GM12878 (cell line): ENCODE data around the gene GRIN2A. TPM values are rescaled to one million over a fixed set of nuclear protein-coding genes. Genes with fewer than 3 reads are reported as not detected.

Experiments
- ATAC-seq: fragments of 200-7000 bp; cut with Tn5 transposase; 3 replicates; pipeline ENCODE4 v1.9.1; 2020; ENCODE audit warnings: mild to moderate bottlenecking, moderate library complexity
- BruUV-seq: library from RNA; stranded (reverse); fragments of 400-500 nt; replicated peaks from 2 replicates; lab custom pipeline; 2021; lab: Mats Ljungman, UMichigan
- CTCF ChIA-PET: fragments of 300-600 bp; sonication (Branson Sonifier 250); formaldehyde crosslinking; extraction: SDS; loops from one replicate; lab custom pipeline; 2021; ENCODE audit warnings: inconsistent platforms; lab: Yijun Ruan, JAX
- POLR2A ChIA-PET: fragments of 350-600 bp; formaldehyde crosslinking; extraction: SDS; loops from one replicate; lab custom pipeline; 2021; ENCODE audit warnings: inconsistent platforms; lab: Charles Lee
- RAD21 ChIA-PET: fragments of 300-600 bp; sonication (Branson Sonifier 250); formaldehyde crosslinking; loops from one replicate; lab custom pipeline; 2023; ENCODE audit warnings: antibody characterized with exemption; ENCODE audit not compliant: unreplicated experiment; lab: Charles Lee
- SMC1A ChIA-PET: fragments of 300-600 bp; sonication (Branson Sonifier 250); formaldehyde crosslinking; loops from one replicate; lab custom pipeline; 2023; ENCODE audit not compliant: unreplicated experiment, uncharacterized antibody; lab: Charles Lee
- DNase-seq: peaks from one replicate; pipeline ENCODE4 v3.0.0-alpha.2; 2011; ENCODE audit warnings: low read depth, low spot score
- FAIRE-seq: peaks from 3 replicates; lab custom pipeline; 2011; peaks lifted over from hg19 to GRCh38; lab: Jason Lieb, UNC
- H2AFZ ChIP-seq: 2 replicates; pipeline ENCODE4 v1.6.0; 2011; ENCODE audit warnings: low read depth, low read length, control low read depth; ENCODE audit not compliant: control insufficient read depth
- H3K27ac ChIP-seq: 2 replicates; pipeline ENCODE4 v1.5.1; 2011; ENCODE audit warnings: control low read depth; ENCODE audit not compliant: control insufficient read depth, insufficient read depth
- H3K27me3 ChIP-seq, 2 experiments: replicated peaks in 1 of 2; 2 replicates each; pipeline versions ENCODE4 v1.6.0 to v1.6.1; 2011; ENCODE audit warnings: low read length in 1 of 2; ENCODE audit not compliant: control insufficient read depth in 2 of 2, insufficient read depth in 2 of 2
- H3K36me3 ChIP-seq, 2 experiments: 2 replicates each; pipeline ENCODE4 v1.5.1; 2011; ENCODE audit warnings: low read length in 1 of 2; ENCODE audit not compliant: control insufficient read depth in 2 of 2, insufficient read depth in 2 of 2
- H3K4me1 ChIP-seq: 2 replicates; pipeline ENCODE4 v1.6.1; 2011; ENCODE audit warnings: mild to moderate bottlenecking, low read length, moderate library complexity, mixed read lengths; ENCODE audit not compliant: control insufficient read depth, insufficient read depth
- H3K4me2 ChIP-seq: 2 replicates; pipeline ENCODE4 v1.6.0; 2011; ENCODE audit warnings: control low read depth; ENCODE audit not compliant: control insufficient read depth, insufficient read depth
- H3K4me3 ChIP-seq: fragments of 200-600 bp; sonication (generic); 2 replicates; pipeline ENCODE4 v1.5.1; 2016
- H3K79me2 ChIP-seq: 2 replicates; pipeline ENCODE4 v1.6.0; 2011; ENCODE audit warnings: low read length; ENCODE audit not compliant: control insufficient read depth, insufficient read depth
- H3K9ac ChIP-seq: 2 replicates; pipeline ENCODE4 v1.8.0; 2011; ENCODE audit warnings: low read length, control low read depth, mixed read lengths; ENCODE audit not compliant: control insufficient read depth, insufficient read depth
- H3K9me3 ChIP-seq: replicated peaks from 3 replicates; pipeline ENCODE4 v1.5.1; 2011; ENCODE audit warnings: mild to moderate bottlenecking, low read length; ENCODE audit not compliant: control insufficient read depth, insufficient read depth
- H4K20me1 ChIP-seq: 2 replicates; pipeline ENCODE4 v1.6.0; 2011; ENCODE audit not compliant: control insufficient read depth, insufficient read depth
- ASH2L ChIP-seq: fragments of 300-600, 200-600 bp; sonication (generic); IDR thresholded peaks from 2 replicates; pipeline ENCODE4 v1.6.1; 2017; ENCODE audit warnings: low read depth, mild to moderate bottlenecking, borderline replicate concordance
- BCL11A ChIP-seq: IDR thresholded peaks from 2 replicates; pipeline ENCODE4 v1.6.1; 2011; ENCODE audit warnings: low read depth, low read length
- BCL3 ChIP-seq: IDR thresholded peaks from 2 replicates; pipeline ENCODE4 v1.6.1; 2011; ENCODE audit warnings: borderline replicate concordance, low read depth, mild to moderate bottlenecking, moderate library complexity, low read length; ENCODE audit not compliant: insufficient read depth, poor library complexity, severe bottlenecking
- CHD2 ChIP-seq: IDR thresholded peaks from 2 replicates; pipeline ENCODE4 v1.6.1; 2011; ENCODE audit warnings: low read depth, low read length, improper control_type of control experiment, borderline replicate concordance
- GABPA ChIP-seq: IDR thresholded peaks from 2 replicates; pipeline ENCODE4 v1.6.1; 2014; ENCODE audit warnings: antibody characterized with exemption, low read depth, mild to moderate bottlenecking, inconsistent platforms
- HDGF ChIP-seq: fragments of 450-650 bp; IDR thresholded peaks from 2 replicates; pipeline ENCODE4 v1.6.1; 2016; ENCODE audit warnings: antibody characterized with exemption
- LARP7 ChIP-seq: fragments of 450-650 bp; IDR thresholded peaks from 2 replicates; pipeline ENCODE4 v1.6.1; 2017; ENCODE audit warnings: mild to moderate bottlenecking
- NR2C2 ChIP-seq: IDR thresholded peaks from 2 replicates; pipeline ENCODE4 v1.6.1; 2011; ENCODE audit warnings: borderline replicate concordance, low read depth; ENCODE audit not compliant: control insufficient read depth, insufficient read length
- POLR2AphosphoS5 ChIP-seq: IDR thresholded peaks from 2 replicates; pipeline ENCODE4 v1.6.1; 2011; ENCODE audit warnings: mild to moderate bottlenecking, low read length, inconsistent platforms
- RB1 ChIP-seq: fragments of 450-650 bp; formaldehyde crosslinking; IDR thresholded peaks from 2 replicates; pipeline ENCODE4 v1.6.1; 2017; ENCODE audit warnings: mild to moderate bottlenecking, borderline replicate concordance
- RBBP5 ChIP-seq: fragments of 200-600 bp; sonication (generic); conservative IDR thresholded peaks from 2 replicates; pipeline ENCODE4 v1.6.1; 2016
- SMAD5 ChIP-seq: IDR thresholded peaks from 2 replicates; pipeline ENCODE4 v1.6.1; 2016; ENCODE audit warnings: antibody characterized with exemption, low read depth
- SRF ChIP-seq, 2 experiments: IDR thresholded peaks; 2 replicates each; pipeline ENCODE4 v1.6.1; 2011; ENCODE audit warnings: low read depth in 2 of 2, low read length in 2 of 2, mild to moderate bottlenecking in 1 of 2, moderate library complexity in 1 of 2
- TAF1 ChIP-seq: IDR thresholded peaks from 2 replicates; pipeline ENCODE4 v1.6.1; 2011; ENCODE audit warnings: mild to moderate bottlenecking, low read depth, low read length, borderline replicate concordance
- TARDBP ChIP-seq: IDR thresholded peaks from 2 replicates; pipeline ENCODE4 v1.6.1; 2016; ENCODE audit warnings: borderline replicate concordance
- ZBED1 ChIP-seq: IDR thresholded peaks from 2 replicates; pipeline ENCODE4 v1.6.1; 2016; ENCODE audit warnings: borderline replicate concordance
- ZNF207 ChIP-seq: fragments of 450-650 bp; IDR thresholded peaks from 2 replicates; pipeline ENCODE4 v1.6.1; 2014; ENCODE audit warnings: antibody characterized with exemption, mild to moderate bottlenecking, borderline replicate concordance
- ZNF217 ChIP-seq: fragments of 450-650 bp; IDR thresholded peaks from 2 replicates; pipeline ENCODE4 v1.6.1; 2017; ENCODE audit warnings: antibody characterized with exemption, mild to moderate bottlenecking
- in situ Hi-C: fragments of 300-500 bp; cut with MboI; formaldehyde crosslinking; loops from 9 replicates; pipeline ENCODE4 v1.14.3; 2018; ENCODE audit warnings: mixed read lengths
- intact Hi-C: fragments of 100-400 bp; cut with micrococcal nuclease; formaldehyde crosslinking; loops from one replicate; pipeline ENCODE4 v1.14.2; 2022; ENCODE audit not compliant: unreplicated experiment
- polyA plus RNA-seq, 11 experiments: library from polyadenylated mRNA; depleted of rRNA in 4 of 11; unstranded in 6 of 11; stranded (reverse) in 5 of 11; fragments of >200 nt; fragmentation: Nextera tagmentation in 4 of 11; fragmentation: Illumina TruSeq in 1 of 11; extraction: Ambion mirVana in 4 of 11; extraction: Trizol in 1 of 11; gene quantifications; 1 replicate in 1 of 11; 2 replicates in 10 of 11; pipeline versions ENCODE4 v1.2.1 to v1.2.3, GENCODE V29; 2011 to 2016; ENCODE audit warnings: inconsistent platforms in 2 of 11, missing spikeins in 2 of 11, low read depth in 1 of 11
- total RNA-seq, 4 experiments: library from RNA; depleted of rRNA in 3 of 4; stranded (reverse); fragments of >200 nt in 3 of 4; fragmentation: Illumina TruSeq in 1 of 4; extraction: Trizol in 1 of 4; gene quantifications; 2 replicates each; pipeline versions ENCODE4 v1.2.1 to v1.2.3, GENCODE V29; 2013 to 2021
- TF ChIP-seq, protein P1 (sequence below): fragments of 450-650 bp; IDR thresholded peaks from 2 replicates; pipeline ENCODE4 v1.6.1; 2017; ENCODE audit warnings: mild to moderate bottlenecking
- TF ChIP-seq, protein P2 (sequence below): fragments of 150-350 bp; IDR thresholded peaks from 2 replicates; pipeline ENCODE4 v1.6.1; 2016; ENCODE audit warnings: low read depth, low read length

Gene GRIN2A
- total and polyA plus RNA-seq, 10 of the 15 experiments (the other 5 are each of a cell fraction or from before 2014, with no cell fraction given) = 2.4 to 13.3 (median 7.3) TPM

- TF ChIP-seq GABPA (no peak), TARDBP (no peak), BCL3 (no peak), RB1 (no peak), BCL11A (no peak), NR2C2 (no peak), CHD2 (no peak)
These were observed 81.4 kb downstream of the GRIN2A start (continued) for GRCh38 chr16:10100829-10101228.

- Histone ChIP-seq H4K20me1 (no peaks in the 10 kb centered on the region), H3K4me1 (no peaks in the 10 kb centered on the region), H3K79me2 (no peaks in the 10 kb centered on the region), H3K4me3 (no peak overlapping the region), H3K27ac (no peak overlapping the region), H3K9ac (no peak overlapping the region), H3K36me3 (no peaks in the 10 kb centered on the region), H3K27me3 (no peaks in the 10 kb centered on the region), H3K4me2 (no peak overlapping the region), H2AFZ (no peak overlapping the region), H3K9me3 (no peaks in the 10 kb centered on the region; the same call in 2 of the 3 replicates)
- no TSS peak for BruUV-seq
- intact Hi-C loops (no loop called here), in situ Hi-C loops (no loop called here)
- ATAC-seq = no peak
- no peak for FAIRE-seq
- SMC1A ChIA-PET = interaction anchor here (1.3 to 2.0 kb wide), 2 partner anchors 9 to 14 kb away, joined by 4 to 7 read pairs; no protein-coding TSS in a partner anchor
- DNase-seq = no peak
- RAD21 ChIA-PET = no interaction called here
- POLR2A ChIA-PET = no interaction called here
- CTCF ChIA-PET = interaction anchor here (0.9 kb wide), 1 partner anchor 32 kb away, joined by 3 read pairs; no protein-coding TSS in a partner anchor
- TF ChIP-seq, protein P1, sequence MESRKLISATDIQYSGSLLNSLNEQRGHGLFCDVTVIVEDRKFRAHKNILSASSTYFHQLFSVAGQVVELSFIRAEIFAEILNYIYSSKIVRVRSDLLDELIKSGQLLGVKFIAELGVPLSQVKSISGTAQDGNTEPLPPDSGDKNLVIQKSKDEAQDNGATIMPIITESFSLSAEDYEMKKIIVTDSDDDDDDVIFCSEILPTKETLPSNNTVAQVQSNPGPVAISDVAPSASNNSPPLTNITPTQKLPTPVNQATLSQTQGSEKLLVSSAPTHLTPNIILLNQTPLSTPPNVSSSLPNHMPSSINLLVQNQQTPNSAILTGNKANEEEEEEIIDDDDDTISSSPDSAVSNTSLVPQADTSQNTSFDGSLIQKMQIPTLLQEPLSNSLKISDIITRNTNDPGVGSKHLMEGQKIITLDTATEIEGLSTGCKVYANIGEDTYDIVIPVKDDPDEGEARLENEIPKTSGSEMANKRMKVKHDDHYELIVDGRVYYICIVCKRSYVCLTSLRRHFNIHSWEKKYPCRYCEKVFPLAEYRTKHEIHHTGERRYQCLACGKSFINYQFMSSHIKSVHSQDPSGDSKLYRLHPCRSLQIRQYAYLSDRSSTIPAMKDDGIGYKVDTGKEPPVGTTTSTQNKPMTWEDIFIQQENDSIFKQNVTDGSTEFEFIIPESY = no peak
- TF ChIP-seq POLR2AphosphoS5 (no peak), SMAD5 (no peak), ZNF207 (no peak), RBBP5 (no peak), HDGF (no peak), ASH2L (no peak), ZBED1 (no peak), TAF1 (no peak), ZNF217 (no peak), LARP7 (no peak), SRF (IDR thresholded peaks at IDR 0.05; ENCODE audit: low read depth in 2 of 2, low read length in 2 of 2) (no peak)
- TF ChIP-seq, protein P2, sequence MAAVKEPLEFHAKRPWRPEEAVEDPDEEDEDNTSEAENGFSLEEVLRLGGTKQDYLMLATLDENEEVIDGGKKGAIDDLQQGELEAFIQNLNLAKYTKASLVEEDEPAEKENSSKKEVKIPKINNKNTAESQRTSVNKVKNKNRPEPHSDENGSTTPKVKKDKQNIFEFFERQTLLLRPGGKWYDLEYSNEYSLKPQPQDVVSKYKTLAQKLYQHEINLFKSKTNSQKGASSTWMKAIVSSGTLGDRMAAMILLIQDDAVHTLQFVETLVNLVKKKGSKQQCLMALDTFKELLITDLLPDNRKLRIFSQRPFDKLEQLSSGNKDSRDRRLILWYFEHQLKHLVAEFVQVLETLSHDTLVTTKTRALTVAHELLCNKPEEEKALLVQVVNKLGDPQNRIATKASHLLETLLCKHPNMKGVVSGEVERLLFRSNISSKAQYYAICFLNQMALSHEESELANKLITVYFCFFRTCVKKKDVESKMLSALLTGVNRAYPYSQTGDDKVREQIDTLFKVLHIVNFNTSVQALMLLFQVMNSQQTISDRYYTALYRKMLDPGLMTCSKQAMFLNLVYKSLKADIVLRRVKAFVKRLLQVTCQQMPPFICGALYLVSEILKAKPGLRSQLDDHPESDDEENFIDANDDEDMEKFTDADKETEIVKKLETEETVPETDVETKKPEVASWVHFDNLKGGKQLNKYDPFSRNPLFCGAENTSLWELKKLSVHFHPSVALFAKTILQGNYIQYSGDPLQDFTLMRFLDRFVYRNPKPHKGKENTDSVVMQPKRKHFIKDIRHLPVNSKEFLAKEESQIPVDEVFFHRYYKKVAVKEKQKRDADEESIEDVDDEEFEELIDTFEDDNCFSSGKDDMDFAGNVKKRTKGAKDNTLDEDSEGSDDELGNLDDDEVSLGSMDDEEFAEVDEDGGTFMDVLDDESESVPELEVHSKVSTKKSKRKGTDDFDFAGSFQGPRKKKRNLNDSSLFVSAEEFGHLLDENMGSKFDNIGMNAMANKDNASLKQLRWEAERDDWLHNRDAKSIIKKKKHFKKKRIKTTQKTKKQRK = no peak
These were observed 83.2 kb downstream of the GRIN2A start for GRCh38 chr16:10098991-10099390.
